Activated naive CD4-positive, alpha-beta T cell (primary cell): ENCODE data around the gene CTSS.
"Not testable (repeated sequence)": the region's sequence is repeated elsewhere in the genome, so short reads cannot be mapped to it uniquely, and the experiment has no call there.

Experiments
- DNase-seq, 4 experiments: peaks; one replicate each; lab custom pipeline; 2025; lab: John Stamatoyannopoulos, UW

The CTSS gene

DNA sequence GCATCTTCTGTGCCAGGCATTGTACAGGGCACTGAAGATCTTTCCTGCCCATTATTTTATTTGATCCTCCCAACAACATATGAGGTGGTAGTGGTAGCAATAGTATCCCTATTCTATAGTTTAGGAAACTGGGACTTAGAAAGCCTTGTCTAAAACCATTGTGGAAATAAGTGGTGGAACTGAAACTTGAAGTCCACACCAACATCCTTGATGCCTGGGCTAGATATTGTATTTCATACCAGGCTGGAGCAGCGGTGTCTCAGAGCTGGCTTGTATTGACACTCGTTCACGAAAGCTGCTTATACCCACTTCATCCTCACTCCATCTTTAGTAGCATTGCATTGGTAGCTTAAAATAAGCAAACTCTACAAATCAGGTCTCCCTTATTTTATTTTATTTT is 9.7 kb upstream of the CTSS start:
- DNase-seq: no peak

DNA sequence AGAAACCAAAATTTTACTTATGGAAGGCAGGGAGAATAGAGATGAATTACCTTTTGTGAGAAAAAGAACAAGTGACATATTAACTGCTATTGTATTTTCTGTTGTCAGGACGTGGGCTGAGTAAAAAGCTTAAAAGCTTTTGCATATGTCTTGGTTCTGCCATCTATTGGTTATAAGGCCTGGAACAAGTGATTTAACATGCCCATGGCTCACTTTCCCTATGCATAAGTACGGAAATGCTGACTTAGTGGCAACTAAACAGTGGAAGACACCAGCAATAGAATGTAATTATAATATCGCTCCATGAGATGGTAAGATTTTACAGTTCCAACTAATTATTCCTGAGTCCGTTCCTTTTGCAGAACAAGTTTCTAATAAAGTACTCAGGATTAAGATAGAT is 6.7 kb upstream of the CTSS start:
- DNase-seq: no peak

DNA sequence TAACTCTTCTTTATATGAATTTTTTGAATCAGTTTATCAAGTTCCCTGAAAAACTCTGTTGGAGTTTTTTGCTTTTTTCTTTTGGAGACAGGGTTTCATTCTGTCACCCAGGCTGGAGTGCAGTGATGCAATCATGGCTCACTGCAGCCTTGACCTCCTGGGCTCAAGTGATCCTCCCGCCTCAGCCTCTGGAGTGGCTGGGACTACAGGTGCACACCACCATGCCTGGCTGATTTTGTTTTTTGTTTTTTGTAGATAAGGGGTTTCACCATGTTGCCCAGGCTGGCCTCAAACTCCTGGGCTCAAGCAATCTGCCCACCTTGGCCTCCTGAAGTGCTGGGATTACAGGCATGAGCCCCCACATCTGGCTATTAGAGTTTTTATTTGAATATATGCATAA is 2.1 kb upstream of the CTSS start:
- not testable (repeated sequence) for DNase-seq

DNA sequence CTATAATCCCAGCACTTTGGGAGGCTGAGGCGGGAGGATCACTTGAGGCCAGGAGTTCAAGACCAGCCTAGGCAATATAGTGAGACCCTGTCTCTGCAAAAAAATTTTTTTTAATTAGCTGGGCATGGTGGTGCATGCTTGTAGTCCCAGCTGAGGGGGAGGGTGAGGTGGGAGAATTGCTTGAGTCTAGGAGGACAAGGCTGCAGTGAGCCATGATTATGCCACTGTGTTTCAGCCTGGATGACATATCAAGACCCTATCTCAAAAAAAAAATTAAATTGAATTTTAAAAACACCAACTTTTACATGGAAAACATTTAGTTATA is 361 bp upstream of the CTSS start:
- not testable (repeated sequence) for DNase-seq

DNA sequence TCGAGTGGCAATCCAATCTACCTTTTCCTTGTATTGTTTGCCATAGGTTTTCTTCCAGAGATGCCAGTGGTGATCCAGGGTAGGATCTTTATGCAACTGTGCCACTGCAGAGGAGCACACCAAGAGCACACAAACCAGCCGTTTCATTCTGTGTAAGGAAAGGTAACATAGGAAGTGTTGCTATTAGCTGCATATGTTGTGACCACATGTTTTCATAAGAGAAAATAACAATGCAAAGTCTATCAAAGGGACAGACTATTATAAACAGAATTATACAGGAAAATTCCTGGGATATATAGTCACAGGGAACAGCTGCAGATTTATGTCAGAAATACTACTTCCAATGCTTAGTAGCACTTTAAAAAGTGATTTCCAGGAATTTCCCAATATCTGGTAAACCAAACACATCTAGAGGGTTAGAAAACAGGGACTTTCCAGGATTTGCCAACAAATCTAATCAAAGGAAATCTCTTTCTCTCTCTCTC is 919 bp downstream of the CTSS start:
- no peak for DNase-seq

DNA sequence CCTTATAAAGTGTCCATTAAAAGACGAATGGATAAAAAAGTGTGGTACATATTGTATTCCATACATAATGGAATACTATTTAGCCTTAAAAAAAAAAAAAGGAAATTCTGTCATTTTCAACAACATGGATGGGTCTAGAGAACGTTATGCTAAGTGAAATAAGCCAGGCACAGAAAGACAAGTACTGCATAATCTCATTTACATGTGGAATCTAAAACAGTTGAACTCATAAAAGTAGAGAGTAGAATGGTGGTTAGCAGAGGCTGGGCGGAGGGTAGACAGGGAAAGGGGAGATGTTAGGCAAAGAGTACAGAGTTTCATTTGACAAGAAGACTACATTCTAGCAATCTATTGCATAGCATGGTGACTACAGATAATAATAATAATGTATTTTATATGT is 2.6 kb downstream of the CTSS start:
- DNase-seq: no peak

DNA sequence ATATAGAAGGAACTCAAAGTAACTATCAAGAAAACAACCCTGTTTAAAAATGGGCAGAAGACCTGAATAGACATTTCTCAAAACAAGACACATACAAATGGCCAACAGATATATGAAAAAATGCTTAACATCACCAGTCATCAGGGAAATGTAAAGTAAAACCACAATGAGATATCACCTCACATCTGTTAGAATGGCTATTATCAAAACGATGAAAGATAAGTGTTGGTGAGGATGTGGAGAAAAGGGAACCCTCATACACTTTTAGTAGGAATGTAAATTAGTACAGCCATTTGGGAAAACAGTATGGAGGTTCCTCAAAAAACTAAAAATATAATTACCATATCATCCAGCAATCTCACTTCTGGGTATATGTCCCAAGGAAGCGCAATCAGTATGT is 3.0 kb downstream of the CTSS start:
- DNase-seq: no peak

DNA sequence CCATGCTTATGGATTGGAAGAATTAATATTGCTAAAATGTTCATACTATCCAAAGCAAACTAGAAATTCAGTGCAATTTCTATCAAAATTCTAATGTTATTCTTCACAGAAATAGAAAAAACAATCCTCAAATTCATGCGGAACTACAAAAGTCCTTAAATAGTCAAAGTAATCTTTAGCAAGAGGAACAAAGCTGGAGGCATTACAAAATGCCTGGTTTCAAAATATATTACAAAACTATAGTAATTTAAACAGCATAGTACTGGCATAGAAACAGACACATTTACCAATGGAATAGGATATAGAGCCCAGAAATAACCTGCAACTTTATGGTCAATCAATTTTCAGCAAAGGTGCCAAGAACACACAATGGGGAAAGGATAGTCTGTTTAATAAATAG is 3.8 kb downstream of the CTSS start:
- DNase-seq: no peak

DNA sequence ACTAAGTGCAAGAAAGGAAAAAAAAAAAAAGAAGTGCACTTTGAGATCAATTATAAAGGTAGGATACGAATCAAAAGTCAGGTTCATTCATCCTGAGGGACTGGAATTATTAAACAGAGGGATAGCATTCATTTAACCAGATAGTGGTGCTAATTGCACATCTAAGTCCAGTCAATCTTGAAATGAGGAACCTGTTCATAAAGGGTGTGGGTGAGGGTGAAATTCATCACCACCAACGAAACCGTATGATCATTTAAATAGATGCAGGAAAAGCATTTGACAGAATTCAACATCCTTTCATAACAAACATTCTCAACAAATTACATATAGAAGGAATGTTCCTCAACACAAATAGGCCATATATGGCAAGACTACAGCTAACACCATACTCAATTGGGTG is 5.6 kb downstream of the CTSS start:
- no peak for DNase-seq

DNA sequence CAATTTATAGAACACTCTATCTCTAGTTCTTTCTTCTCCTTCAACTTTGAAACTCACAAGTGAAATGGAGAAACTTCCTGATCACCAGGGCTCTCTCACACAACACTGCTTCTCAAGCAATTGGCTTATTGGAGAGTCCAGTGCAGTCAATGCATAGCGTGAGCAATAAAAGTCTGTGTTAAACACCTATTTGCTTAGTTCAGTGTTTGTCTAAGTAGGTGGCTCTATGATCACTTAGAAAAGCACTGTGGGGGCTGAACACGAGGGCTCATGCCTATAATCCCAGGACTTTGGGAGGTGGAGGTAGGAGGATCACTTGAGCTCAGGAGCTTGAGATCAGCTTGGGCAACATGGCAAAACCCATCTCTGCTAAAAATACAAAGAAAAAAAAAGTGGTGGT is 12.2 kb downstream of the CTSS start:
- no peak for DNase-seq

DNA sequence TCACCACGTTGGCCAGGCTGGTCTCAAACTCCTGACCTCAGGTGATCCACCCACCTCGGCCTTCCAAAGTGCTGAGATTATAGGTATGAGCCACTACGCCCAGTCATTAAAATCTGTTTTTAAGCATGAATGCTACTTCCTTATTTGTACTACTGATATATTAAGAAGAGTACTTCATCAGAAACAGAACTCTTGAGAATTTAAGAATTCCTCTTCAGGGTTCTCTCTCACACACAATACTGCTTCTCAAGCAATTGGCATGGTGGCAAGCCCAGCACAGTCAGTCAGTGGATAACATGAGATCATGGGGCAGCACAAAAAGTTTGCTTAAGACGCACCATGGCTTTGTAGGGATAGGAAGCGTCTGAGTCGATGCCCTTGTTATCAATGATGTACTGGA is 14.1 kb downstream of the CTSS start:
- no peak for DNase-seq

DNA sequence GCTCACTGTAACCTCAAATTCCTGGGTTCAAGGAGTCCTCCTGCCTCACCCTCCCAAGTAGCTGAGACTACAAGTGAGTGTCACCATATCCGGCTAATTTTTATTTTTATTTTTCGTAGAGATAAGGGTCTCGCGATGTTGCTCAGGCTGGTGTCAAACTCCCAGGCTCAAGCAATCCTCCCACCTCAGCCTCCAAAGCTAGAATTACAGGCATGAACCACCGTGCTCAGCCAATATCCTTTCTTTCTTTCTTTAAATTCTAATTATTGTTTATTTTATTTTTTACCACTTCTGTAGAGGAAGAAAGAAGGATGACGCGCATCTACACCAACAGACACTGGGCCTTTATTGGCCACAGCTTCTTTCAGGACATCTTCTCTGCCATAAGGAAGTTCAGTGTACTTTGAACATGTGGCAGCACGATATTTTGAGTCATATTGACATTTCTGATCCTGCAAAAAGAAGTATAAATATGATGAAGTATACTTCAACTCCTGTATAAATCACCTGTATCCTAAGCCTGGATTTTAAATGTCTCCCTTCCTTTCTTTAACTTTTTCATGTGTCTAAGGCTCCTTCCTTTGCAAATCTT is 15.8 kb downstream of the CTSS start:
- no peak for DNase-seq

DNA sequence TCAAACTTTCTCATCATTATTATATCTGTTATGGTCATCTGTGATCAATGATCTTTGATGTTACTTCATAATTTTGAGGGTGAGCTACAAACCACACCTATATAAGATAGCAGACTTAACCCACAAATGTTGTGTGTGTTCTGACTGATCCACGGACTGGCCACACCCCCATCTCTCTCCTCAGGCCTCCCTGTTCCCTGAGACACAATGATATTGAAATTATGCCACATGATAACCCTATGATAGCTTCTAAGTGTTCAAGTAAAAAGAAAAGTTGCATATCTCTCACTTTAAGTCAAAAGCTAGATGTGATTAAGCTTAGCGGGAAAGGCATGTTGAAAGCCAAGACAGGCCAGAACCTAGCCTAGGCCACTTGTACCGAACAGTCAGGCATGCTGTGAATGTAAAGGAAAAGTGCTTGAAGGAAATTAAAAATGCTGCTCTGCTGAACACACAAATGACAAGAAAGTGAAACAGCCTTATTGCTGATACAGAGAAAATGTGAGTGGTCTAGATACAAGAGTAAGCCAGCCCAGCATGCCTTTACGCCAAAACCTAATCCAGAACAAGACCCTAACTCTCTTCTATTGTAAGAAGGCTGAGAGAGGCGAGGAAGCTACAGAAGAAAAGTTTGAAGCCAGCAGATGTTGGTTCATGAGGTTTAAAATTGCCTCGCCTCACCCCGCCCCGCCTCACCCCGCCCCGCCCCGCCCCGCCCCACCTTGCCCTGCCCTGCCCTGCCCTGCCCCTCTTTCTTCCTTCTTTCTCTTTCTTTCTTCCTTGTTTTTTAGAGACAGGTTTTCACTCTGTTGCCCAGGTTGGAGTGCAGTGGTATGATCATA is 16.5 kb downstream of the CTSS start:
- no peak for DNase-seq

DNA sequence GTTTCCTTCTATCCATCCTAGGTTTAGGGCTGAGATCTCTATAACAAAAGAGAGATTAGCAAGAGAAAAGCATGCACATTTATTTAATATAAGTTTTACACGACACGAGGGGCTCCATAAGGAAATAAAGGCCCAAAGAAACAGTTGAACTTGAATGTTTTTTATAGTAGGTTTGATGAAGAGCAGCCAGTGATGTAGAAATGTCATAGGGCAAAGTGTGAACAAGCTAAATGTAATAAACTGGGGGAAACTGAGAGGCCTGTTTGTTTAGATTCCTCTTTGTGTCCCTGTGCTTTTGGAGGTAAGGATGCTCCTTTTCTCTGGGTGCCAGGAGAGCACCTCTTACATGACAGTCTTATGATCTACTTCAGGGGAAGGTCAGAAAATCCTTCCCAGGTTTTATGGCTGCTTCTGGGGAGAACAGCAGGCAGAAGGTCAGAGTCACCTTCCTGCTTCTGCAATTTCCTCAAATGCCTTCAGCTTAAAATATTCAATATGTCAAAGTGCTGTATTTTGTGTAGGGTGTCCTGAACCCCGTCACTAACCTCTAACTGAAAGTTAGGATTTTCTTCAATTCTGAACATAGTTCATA is 35.4 kb downstream of the CTSS start:
- no peak for DNase-seq

DNA sequence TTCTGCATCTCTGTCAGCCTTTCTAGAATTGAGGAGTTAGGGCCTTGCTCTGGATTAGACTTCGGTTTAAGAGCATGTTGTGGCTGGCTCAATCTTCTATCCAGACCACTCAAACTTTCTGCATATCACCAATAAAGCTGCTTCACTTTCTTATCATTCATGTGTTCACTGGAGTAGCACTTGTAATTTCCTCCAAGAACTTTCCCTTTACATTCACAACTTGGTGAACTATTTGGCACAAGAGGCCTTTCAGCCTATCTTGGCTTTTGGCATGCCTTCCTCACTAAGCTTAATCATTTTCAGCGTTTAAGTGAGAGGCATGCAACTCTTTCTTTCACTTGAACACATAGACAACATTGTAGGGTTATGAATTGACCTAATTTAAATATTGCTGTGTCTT is 41.2 kb downstream of the CTSS start:
- DNase-seq: no peak

DNA sequence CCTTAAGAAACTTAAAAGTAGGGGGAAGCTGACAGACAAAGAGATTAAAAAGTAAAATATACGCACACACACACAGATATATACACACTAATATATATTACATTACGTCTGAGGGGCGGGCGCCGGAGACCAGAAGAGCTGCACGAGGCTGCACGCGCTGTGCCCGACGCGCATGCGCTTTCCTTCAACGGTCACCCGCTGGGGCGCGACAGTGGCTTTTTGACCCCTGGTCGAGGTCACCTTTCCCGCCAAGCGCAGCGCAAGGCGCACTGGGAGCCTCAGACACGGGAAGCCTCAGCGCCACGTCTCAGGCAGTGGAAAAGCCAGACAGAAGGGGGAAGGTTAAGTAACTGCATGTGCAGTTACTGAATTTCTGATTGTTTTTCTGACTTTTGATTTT is 44.9 kb downstream of the CTSS start, which contains the start of gene HORMAD1:
Gene HORMAD1, minus strand, starts transcription at position 193 of the 400 bp plus-strand sequence. CDS start 1,390 bp downstream, outside the sequence.
- DNase-seq: no peak

DNA sequence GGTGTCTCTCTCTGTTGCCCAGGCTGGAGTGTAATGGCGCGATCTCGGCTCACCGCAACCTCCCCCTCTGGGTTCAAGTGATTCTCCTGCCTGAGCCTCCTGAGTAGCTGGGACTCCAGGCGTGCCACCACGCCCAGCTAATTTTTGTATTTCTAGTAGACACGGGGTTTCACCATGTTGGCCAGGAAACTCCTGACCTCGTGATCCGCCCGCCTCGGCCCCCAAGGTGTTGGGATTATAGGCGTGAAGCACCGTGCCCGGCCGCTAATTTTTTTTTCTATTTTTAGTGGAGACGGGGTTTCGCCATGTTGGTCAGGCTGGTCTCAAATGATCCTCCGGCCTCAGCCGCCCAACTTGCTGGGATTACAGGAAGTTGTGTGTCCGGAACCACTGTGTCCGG is 45.5 kb downstream of the CTSS start:
- no peak for DNase-seq

DNA sequence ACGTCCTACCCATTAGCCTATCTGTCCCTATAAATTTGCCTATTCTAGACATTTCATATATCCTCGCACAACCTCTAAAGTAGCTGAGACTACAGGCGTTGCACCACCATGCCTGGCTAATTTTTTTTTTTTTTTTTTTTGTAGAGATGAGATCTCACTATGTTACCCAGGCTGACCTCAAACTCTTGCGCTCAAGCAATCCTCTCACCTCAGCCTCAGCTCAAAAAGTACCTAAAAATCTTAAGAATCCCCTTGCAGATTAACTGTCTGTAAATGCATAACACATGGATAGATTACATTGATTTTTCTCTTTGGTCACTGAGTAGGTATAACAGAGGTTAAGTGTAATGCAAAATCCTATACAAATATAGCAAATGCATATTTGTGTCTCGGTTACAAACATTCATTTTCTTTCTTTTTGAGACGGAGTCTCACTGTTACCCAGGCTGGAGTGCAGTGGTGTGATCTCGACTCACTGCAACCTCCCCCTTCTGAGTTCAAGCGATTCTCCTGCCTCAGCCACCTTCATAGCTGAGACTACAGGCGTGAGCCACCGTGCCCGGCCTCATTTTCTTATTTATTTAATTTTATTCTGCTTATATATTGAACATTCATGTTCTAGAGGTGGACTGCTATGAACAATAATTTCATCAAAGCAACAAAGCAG is 47.2 kb downstream of the CTSS start:
- DNase-seq: no peak

DNA sequence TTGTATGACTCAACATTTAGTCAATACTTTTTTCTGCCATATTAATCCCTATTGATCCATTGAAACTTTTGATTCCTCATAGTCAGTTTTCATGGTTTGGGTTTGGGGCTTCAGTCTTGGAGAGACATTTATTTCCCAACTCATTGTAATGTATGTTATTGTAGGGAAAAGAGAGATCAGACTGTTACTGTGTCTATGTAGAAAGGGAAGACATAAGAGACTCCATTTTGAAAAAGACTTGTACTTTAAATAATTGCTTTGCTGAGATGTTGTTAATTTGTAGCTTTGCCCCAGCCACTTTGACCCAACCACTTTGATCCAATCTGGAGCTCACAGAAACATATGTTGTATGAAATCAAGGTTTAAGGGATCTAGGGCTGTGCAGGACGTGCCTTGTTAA is 56.5 kb downstream of the CTSS start:
- not testable (repeated sequence) for DNase-seq

DNA sequence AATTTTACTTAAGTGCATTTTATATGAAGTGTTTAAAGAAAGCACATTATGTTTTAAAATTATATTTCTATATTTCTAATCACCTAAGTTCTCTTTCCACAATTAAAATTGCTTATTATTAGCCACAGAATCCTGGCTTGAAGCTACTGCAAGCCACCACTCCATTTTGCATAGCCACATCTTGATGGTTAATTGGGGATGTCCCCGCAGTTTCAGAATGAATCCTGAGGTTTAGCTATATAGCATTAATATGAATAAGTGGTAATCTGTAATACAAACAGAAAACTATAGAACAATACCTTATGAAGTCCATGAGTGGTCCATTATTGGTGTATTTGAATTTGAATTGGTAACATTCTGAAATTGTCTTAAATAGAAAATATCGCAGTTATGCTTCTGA is 57.0 kb downstream of the CTSS start:
- no peak for DNase-seq

DNA sequence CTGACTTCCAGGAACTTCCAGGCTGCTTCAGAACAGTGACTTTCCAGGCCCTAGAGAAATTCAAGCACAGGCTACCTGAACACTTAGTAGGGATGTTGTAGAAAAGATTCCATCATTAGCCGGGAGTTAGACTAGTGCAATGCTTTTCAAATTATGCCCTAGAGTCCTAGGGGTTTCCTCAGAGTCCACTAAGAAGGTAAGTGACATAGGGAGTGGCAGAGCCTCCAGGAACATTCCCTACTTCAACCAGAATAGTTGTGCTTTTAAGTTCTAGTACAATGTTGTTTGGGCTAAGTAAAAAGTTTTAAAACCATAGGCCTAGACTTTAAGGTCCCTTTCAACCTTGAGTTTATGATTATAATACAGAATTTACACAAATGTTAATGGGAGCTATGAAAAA is 59.5 kb downstream of the CTSS start:
- DNase-seq: no peak

DNA sequence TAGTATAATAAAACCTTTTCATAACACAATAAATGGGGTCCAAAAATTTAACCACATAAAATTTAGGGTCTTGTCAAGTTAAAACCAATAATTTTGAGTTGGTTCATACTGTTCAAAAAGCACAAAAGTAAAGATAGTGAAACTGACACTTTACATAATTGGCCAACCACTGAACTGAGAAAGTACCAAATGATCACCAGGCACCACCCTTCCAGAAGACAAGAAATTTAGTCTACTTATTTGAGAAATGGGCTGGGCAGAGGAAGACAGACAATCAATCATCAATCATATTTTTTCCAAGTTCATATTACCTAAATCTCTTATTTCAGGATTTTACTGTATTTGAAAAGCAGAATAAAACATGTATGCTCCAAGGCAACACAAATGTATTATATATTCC is 62.2 kb downstream of the CTSS start:
- no peak for DNase-seq
